PC-3 (cell line): ENCODE data around the gene LEMD2. TPM values are rescaled to one million over a fixed set of nuclear protein-coding genes. Genes with fewer than 3 reads are reported as not detected.

ENCODE experiments used
- ATAC-seq: fragments of 200-7000 bp; cut with Tn5 transposase; 2 replicates; pipeline ENCODE4 v1.9.1; 2020; ENCODE audit warnings: mild to moderate bottlenecking, moderate library complexity
- BruUV-seq: library from RNA; stranded (reverse); fragments of 400-500 nt; replicated peaks from 2 replicates; lab custom pipeline; 2021; lab: Mats Ljungman, UMichigan
- CTCF ChIA-PET: fragments of 300-600 bp; sonication (Branson Sonifier 250); formaldehyde crosslinking; loops from one replicate; lab custom pipeline; 2022; ENCODE audit warnings: antibody characterized with exemption; lab: Charles Lee
- POLR2A ChIA-PET: fragments of 300-600 bp; sonication (Branson Sonifier 250); formaldehyde crosslinking; loops from one replicate; lab custom pipeline; 2022; ENCODE audit warnings: antibody characterized with exemption; ENCODE audit not compliant: unreplicated experiment; lab: Charles Lee
- DNase-seq: peaks from one replicate; pipeline ENCODE4 v3.0.0-alpha.2; 2015
- H2AFZ ChIP-seq: fragments of 300-600 bp; sonication (generic); 2 replicates; pipeline ENCODE4 v1.6.0; 2016; ENCODE audit warnings: antibody characterized with exemption, low read length
- H3F3A ChIP-seq: fragments of 300-600 bp; sonication (generic); one replicate; pipeline ENCODE4 v1.6.0; 2017; ENCODE audit warnings: antibody characterized with exemption, low read length, control low read depth, mild to moderate bottlenecking; ENCODE audit not compliant: unreplicated experiment
- H3K27ac ChIP-seq: fragments of 300-600 bp; sonication (generic); 2 replicates; pipeline ENCODE4 v1.5.1; 2016; ENCODE audit warnings: mild to moderate bottlenecking, low read length
- H3K27me3 ChIP-seq: fragments of 300-600 bp; sonication (generic); 2 replicates; pipeline ENCODE4 v1.6.1; 2016; ENCODE audit warnings: low read length, mixed read lengths
- H3K36me3 ChIP-seq: fragments of 300-600 bp; sonication (generic); 2 replicates; pipeline ENCODE4 v1.6.1; 2016; ENCODE audit warnings: low read depth, mixed run types, low read length, mixed read lengths
- H3K4me1 ChIP-seq: fragments of 300-600 bp; sonication (generic); 2 replicates; pipeline ENCODE4 v1.5.1; 2016; ENCODE audit warnings: low read length; ENCODE audit not compliant: insufficient read depth
- H3K4me2 ChIP-seq: fragments of 300-600 bp; sonication (generic); 2 replicates; pipeline ENCODE4 v1.6.0; 2016; ENCODE audit warnings: low read length
- H3K4me3 ChIP-seq: fragments of 300-600 bp; sonication (generic); 2 replicates; pipeline ENCODE4 v1.5.1; 2016; ENCODE audit warnings: mild to moderate bottlenecking, low read length, mixed read lengths
- H3K79me2 ChIP-seq: fragments of 300-600 bp; sonication (generic); 2 replicates; pipeline ENCODE4 v1.6.1; 2017; ENCODE audit warnings: low read length, mixed read lengths
- H3K9ac ChIP-seq: fragments of 300-600 bp; sonication (generic); 2 replicates; pipeline ENCODE4 v1.6.0; 2016; ENCODE audit warnings: mild to moderate bottlenecking, low read length
- H3K9me2 ChIP-seq: fragments of 300-600 bp; sonication (generic); replicated peaks from 2 replicates; pipeline ENCODE4 v1.6.1; 2016; ENCODE audit warnings: mixed run types, low read length, mixed read lengths
- H3K9me3 ChIP-seq: fragments of 300-600 bp; sonication (generic); 2 replicates; pipeline ENCODE4 v1.6.1; 2016; ENCODE audit warnings: low read length, mixed read lengths
- H4K20me1 ChIP-seq: fragments of 300-600 bp; sonication (generic); 2 replicates; pipeline ENCODE4 v1.6.1; 2016; ENCODE audit warnings: low read length, mixed read lengths
- EZH2 ChIP-seq: fragments of 300-600 bp; sonication (generic); IDR thresholded peaks from one replicate; pipeline ENCODE4 v1.6.1; 2017; ENCODE audit warnings: antibody characterized with exemption, mild to moderate bottlenecking, low read length; ENCODE audit not compliant: unreplicated experiment
- EZH2phosphoT487 ChIP-seq: fragments of 300-600 bp; sonication (generic); IDR thresholded peaks from 2 replicates; pipeline ENCODE4 v1.6.1; 2018; ENCODE audit warnings: mild to moderate bottlenecking, antibody characterized with exemption, low read length, borderline replicate concordance
- intact Hi-C: fragments of 100-400 bp; cut with micrococcal nuclease; formaldehyde crosslinking; loops from 2 replicates; pipeline ENCODE4 v1.9.0; 2023
- total RNA-seq: library from RNA; depleted of rRNA; stranded (reverse); fragments of >200 nt; gene quantifications from 2 replicates; pipeline ENCODE4 v1.2.3, GENCODE V29; 2014
- TF ChIP-seq, protein P1 (sequence below): fragments of 300-600 bp; sonication (generic); conservative IDR thresholded peaks from 2 replicates; pipeline ENCODE4 v1.5.1; 2017; ENCODE audit warnings: antibody characterized with exemption, low read depth, mild to moderate bottlenecking, low read length

Gene LEMD2
- total RNA-seq, 1 experiment from 2014 or later = 54.5 TPM

GRCh38 chr6:33757113-33757512 lies 31.8 kb downstream of the LEMD2 start:
- H3K9me2 ChIP-seq = no peaks in the 10 kb centered on the region
- H3F3A ChIP-seq = no peaks in the 10 kb centered on the region
- H3K9ac ChIP-seq = no peak overlapping the region
- no peaks in the 10 kb centered on the region for H4K20me1 ChIP-seq
- H3K9me3 ChIP-seq = no peaks in the 10 kb centered on the region
- no peaks in the 10 kb centered on the region for H3K36me3 ChIP-seq
- no peak overlapping the region for H3K4me3 ChIP-seq
- no peak for TF ChIP-seq EZH2
- TF ChIP-seq EZH2phosphoT487 = no peak
- TF ChIP-seq, protein P1, sequence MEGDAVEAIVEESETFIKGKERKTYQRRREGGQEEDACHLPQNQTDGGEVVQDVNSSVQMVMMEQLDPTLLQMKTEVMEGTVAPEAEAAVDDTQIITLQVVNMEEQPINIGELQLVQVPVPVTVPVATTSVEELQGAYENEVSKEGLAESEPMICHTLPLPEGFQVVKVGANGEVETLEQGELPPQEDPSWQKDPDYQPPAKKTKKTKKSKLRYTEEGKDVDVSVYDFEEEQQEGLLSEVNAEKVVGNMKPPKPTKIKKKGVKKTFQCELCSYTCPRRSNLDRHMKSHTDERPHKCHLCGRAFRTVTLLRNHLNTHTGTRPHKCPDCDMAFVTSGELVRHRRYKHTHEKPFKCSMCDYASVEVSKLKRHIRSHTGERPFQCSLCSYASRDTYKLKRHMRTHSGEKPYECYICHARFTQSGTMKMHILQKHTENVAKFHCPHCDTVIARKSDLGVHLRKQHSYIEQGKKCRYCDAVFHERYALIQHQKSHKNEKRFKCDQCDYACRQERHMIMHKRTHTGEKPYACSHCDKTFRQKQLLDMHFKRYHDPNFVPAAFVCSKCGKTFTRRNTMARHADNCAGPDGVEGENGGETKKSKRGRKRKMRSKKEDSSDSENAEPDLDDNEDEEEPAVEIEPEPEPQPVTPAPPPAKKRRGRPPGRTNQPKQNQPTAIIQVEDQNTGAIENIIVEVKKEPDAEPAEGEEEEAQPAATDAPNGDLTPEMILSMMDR = no peak
- BruUV-seq = no TSS peak
- H3K4me2 ChIP-seq = no peak overlapping the region
- no peak overlapping the region for H2AFZ ChIP-seq
- CTCF ChIA-PET = no interaction called here
- ATAC-seq = no peak
- no peaks in the 10 kb centered on the region for H3K79me2 ChIP-seq
- H3K27ac ChIP-seq = no peak overlapping the region
- POLR2A ChIA-PET = no interaction called here
- peaks cover 18% of the 10 kb centered on the region for H3K4me1 ChIP-seq
- H3K27me3 ChIP-seq = no peaks in the 10 kb centered on the region
- DNase-seq = no peak
- intact Hi-C loops = no loop called here

DNA sequence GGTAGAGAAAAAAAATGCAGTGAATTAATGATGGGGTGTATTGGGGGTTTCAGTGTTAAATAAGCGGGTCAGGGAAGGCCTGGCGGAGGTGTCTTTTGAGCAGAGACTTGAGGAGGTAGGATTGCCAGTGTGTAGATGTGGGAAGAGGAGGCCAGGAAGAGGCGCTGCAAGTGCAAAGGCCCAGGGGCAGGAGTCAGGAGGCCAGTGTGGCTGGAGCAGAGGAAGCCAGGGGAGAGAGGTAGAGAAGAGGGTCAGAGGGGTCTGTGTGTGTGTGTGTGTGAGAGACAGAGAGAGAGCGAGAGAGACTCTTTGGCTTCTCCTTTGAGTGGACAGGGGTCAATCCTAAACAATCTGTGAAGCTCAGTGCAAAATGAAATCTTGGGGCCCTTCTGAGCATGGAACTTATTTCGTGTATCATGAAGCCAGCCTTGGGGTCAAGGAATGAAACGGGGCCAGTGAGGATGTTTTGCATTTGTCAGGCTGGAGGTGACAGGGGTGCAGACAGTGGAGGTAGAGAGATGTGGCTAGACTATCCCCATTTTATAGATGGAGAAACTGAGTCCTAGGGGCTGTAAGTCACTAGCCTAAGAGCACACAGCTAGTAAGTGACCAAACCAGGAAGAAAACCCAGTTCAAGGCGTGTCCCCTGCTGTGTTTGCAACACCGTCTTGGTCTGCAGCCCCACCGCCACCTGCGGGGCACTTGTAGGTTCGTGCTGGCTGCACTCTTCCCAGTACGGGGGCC lies 32.5 kb downstream of the LEMD2 start:
- Histone ChIP-seq H3K4me1 (peaks cover 22% of the 10 kb centered on the region), H3F3A (no peaks in the 10 kb centered on the region), H3K36me3 (no peaks in the 10 kb centered on the region), H3K4me3 (no peak overlapping the region), H3K4me2 (no peak overlapping the region), H4K20me1 (no peaks in the 10 kb centered on the region), H3K9me3 (no peaks in the 10 kb centered on the region), H3K79me2 (no peaks in the 10 kb centered on the region), H3K27me3 (no peaks in the 10 kb centered on the region), H2AFZ (no peak overlapping the region), H3K27ac (no peak overlapping the region), H3K9me2 (no peaks in the 10 kb centered on the region), H3K9ac (no peak overlapping the region)
- CTCF ChIA-PET = no interaction called here
- POLR2A ChIA-PET = no interaction called here
- TF ChIP-seq EZH2phosphoT487 = no peak
- no peak for TF ChIP-seq EZH2
- TF ChIP-seq, protein P1 = no peak
- ATAC-seq (no peak), DNase-seq (no peak)
- intact Hi-C loops = no loop called here
- no TSS peak for BruUV-seq

GRCh38 chr6:33755070-33755869 lies 33.7 kb downstream of the LEMD2 start:
- Histone ChIP-seq H3K4me1 (peaks cover 22% of the 10 kb centered on the region), H3K4me3 (no peak overlapping the region), H3K27me3 (no peaks in the 10 kb centered on the region), H3K9me3 (no peaks in the 10 kb centered on the region), H3K36me3 (no peaks in the 10 kb centered on the region), H4K20me1 (no peaks in the 10 kb centered on the region), H3F3A (no peaks in the 10 kb centered on the region), H3K27ac (no peak overlapping the region), H3K9me2 (no peaks in the 10 kb centered on the region), H3K9ac (no peak overlapping the region), H3K4me2 (no peak overlapping the region), H3K79me2 (no peaks in the 10 kb centered on the region), H2AFZ (no peak overlapping the region)
- ATAC-seq (no peak), DNase-seq (no peak)
- POLR2A ChIA-PET = no interaction called here
- intact Hi-C loops = no loop called here
- TF ChIP-seq EZH2phosphoT487 = no peak
- TF ChIP-seq, protein P1 = no peak
- TF ChIP-seq EZH2 = no peak
- CTCF ChIA-PET = no interaction called here
- BruUV-seq = no TSS peak
